Measurements from ENCODE around the gene NRAP.
"Not testable (repeated sequence)": the region's sequence is repeated elsewhere in the genome, so short reads cannot be mapped to it uniquely, and the experiment has no call there.

NRAP gene

GRCh38 chr10:113681533-113682470, 18.0 kb upstream of the NRAP start:
- DNase-seq, result no peak

DNA sequence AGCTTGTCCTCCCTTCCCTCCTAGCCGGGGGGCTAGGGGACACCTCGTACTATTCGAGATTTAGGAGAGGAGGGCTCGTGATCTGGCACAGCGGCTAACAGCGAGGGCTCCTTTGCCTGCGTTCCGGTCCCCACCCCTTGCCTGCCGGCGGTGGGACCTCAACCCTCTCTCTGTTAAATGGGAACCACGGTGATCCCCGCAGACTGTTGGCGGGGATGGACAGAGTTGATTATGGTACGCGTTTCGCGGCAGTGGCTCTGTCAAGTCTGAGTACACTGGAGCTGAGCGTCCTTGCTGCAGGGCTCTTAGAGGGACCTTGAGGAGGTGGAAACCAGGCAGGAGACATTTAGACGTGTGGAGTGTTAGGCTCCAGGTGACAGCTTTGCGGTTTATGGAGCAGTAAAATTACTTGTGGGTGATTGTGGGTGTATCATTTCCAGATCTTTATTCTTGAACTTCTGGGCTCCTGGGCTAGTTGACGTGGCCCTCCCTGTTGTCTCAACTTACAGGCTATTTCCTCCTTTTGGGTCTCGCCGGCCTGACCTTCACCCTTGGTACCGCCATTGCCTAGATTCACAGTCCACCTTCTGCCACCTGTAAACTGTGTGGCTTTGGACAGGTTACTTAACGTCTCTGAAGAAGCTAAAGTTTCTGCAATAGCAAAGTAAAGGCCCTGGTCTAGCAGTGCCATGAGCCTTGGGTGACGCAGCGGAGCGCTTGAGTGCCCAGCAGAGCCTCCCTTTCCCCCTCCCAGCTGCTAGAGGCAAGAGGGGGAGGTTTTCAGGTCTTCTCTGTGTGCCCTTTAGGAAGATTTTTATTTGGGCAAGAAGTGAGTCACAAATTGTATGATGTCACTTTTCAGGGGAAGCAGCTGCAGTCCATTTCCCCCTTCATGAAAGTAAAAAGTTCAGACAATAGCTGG, 16.6 kb upstream of the NRAP start:
- no peak for DNase-seq

- no peak for DNase-seq
Observed at GRCh38 chr10:113679463-113680189, 15.8 kb upstream of the NRAP start, which contains the start of gene CASP7. Gene CASP7 (plus strand): TSS chr10:113679912. CDS start chr10:113697494, 17,582 bp downstream.

DNA sequence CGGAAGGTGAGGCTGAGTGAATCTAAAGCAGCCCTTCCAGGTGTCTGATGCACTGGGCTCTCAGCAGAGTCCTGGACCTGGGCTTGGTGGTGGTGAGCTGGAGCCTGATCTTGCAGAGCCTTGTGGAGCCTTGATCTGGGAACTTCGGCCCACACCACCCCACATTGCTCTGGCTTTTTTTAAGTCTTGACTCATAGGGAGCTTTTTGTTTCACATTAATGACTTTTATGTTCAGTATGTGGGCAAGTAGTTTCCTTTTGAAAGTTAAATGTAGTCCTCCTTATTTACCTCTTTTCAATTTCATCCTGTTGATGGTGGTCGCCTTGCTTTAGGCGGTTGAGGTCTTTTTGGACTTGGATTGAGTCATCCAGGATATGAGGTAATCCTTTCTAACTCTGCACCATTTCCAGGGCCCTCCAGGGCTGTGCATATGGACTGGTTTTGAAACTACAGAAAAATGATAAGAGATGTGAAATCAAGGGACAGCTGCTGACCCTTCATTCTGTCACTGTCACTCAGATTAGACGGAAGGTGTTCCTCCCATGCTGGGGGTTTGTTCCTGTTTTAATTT, 2.9 kb upstream of the NRAP start:
- DNase-seq, result no peak

DNA sequence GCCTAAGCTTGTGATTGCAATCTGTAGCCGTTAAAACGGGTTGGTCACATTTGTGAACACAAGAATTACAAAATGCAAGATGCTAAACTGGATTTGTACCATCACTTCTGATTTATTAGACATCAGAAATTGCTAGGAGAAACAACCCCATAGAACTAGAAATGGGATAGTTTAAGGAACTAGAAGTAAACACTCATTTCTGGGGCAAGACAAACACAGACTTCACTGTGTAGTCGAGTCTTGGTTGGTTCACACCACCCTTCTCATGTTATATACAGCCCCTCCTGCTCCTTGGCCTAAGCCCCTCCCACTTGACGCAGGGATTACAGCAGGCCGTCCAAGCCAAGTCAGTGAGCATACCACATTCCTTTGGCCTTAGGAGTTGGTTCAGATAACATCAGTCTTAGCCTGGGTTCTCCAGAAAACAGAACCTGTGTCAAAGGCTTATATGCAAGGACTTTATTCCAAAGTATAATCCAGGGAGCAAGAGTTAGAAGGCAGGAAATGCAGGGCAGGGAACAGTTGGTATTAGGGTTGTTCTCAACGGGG, 2.0 kb upstream of the NRAP start:
- DNase-seq, result no peak

GRCh38 chr10:113665352-113665751, 1.5 kb upstream of the NRAP start:
- no peak for DNase-seq

DNA sequence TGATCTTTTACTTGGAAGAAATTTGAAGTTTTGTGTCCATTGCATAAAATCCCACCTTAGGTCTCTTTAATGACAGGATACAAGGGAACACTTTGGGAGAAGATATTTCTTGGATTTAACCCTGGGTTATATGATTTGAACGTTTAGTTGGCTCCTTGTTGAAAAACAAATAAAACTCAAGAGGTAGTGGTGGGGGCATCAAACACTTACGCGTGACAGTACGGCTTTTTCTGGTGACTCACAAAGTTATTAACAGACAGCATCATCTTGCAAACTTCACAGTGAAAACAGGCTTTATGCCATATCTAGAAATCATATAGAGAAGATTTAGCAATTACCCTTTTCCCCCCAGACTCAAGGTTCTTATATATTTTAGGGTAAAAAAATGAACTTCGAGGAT, 699 bp downstream of the NRAP start:
- DNase-seq, result no peak

DNA sequence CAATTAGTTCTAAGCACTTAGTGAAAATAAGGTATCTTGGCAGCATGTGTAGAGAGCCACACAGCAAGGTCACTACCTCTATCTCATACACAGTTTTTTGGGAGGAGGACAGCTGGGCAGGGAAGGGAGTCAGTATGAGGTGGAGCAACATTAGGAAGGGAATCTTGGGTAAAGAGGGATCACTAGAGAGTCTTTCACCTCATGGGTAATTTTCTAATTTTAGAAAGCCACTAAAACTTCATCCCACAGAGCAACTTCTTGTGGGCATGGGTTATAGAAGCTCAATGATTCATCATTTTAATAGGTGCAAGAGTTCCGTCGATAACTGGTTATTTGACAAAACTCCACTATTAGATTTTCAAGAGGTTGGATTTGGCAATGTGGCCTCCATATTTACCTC, 2.5 kb downstream of the NRAP start:
- no peak for DNase-seq

DNA sequence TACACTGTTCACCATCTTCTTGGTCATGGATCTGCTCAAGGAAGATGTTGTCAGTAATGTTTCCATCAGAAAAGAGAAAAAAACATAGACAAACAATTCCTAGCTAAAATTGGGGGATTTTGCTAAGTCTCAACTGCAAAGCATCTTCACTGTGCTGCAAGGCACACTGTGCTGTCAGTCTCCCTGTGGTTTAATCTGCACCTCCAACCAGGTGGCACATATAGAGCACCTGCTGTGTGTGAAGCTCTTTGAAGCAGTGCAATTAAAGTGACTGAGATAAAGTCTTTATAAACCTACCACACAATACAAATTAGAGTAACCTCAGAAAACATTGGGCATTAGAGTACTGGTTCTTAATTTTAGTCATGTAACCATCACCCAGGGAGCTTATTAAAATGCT, 6.3 kb downstream of the NRAP start:
- no peak for DNase-seq

DNA sequence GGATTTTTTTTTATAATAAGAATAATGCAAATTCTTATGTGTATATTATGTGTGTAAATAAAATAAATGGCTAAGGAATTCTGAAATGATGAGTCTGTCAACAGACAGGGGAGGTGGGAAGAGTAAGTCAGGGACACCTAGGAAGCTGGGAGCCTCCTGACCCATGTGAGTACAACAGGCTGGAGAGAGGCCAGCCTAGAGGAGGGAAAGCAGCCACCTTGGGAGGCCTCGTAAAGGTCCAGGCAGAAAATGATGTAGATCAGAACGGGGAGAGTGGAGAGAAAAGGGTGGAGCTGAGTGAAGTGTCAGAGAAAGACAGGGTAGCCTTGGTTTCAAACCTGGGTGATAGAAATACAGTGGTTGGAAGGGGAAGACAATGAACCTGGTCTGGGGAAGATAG, 6.9 kb downstream of the NRAP start:
- no peak for DNase-seq

- not testable (repeated sequence) for DNase-seq
Observed at GRCh38 chr10:113652456-113652855, 11.4 kb downstream of the NRAP start.

GRCh38 chr10:113651898-113652297, 11.9 kb downstream of the NRAP start:
- no peak for DNase-seq

GRCh38 chr10:113651021-113651420, 12.8 kb downstream of the NRAP start:
- no peak for DNase-seq

DNA sequence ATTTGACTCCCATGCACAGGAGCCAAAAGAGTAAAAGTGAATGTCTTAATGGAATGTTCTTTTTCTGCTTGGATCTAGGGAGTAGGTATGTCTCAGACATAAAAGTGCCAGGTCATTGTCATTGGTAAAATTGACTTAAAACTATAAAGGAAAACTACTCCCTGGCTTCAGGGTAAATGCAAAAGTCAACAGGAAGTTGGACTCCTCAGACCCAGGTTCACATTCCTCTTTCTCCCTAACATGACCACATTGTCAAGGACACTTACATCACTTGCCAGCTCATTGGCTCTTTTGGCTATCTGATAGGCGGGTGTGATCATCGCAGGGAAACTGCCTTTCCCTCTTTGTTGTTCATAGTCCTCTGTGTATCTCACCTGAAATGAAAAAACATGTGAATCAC, 13.7 kb downstream of the NRAP start:
- DNase-seq, result no peak

DNA sequence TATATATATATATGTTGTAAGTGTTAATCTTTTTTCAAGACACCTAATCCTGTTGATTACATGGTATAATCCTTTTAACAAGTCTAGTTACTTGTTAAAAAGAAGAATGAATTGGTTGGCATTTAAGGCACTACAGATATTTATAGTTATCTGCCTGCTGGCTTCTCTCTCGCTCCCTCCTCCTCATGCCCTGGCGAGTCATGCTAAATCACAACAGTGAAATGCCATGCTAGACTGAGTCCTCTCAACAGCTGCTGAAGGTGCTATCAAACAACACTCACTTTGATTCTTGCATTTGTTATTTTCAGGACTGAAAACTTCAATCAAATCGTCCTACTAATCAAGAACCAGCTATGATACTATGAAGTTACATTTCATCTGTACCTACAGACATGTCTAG, 15.4 kb downstream of the NRAP start:
- DNase-seq, result no peak

DNA sequence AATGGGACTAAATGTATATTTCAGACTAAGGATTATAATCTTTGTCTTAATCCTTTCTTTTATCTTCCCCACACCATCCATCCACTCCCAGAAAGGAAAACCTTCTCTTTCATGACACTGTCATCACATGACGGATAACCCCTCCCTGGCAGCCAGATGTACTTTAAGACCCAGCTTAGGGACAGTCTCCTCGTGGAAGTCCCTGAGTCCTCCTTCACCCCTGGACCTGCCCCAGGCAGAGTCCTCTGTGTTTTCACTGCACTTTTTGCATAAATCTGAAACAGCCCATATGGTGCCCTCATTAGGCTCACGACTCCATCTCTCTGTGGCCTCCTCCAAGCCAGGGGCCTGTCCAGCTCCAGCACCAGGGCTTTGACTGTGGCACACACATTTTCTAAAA, 16.0 kb downstream of the NRAP start:
- DNase-seq, result no peak

DNA sequence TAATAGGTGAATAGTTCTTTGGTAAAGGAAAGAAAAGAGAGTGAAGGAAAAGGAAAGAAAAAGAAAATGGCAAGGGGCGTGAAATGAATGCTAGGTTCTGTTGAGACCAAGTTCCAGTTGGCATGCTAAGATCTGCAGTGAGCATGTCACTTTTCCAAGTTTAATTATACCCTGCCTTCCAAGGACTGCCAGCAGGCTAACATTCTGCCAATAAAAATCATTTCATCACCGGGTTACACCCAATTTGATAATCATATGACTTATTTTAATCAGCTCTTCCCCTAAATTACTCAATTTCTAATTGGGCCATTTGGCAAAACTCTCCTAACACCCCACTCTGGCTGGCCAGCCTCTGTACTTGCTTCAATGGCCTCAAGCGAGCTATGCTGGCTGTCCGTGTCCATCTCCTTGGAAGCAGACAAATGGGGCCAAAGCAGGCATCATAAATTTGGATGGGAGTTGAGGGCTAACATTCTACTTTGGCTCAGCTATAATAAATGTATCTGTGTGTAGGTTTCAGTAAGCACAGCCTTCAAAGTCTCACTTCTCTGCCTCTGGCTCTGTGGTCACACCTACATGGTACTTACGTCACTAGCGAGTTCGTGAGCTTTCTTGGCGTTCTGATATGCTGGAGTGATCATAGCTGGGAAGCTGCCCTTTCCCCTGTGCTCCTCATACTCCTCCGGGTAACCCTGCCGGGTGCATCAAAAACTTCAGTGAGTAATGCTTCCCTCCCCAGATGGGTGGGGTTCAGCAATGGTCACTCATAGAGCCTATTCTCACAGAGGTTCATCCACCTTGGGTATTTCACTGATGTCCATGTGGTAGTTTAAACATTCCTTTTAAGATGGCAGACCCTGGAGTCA, 17.3 kb downstream of the NRAP start:
- DNase-seq, result no peak

DNA sequence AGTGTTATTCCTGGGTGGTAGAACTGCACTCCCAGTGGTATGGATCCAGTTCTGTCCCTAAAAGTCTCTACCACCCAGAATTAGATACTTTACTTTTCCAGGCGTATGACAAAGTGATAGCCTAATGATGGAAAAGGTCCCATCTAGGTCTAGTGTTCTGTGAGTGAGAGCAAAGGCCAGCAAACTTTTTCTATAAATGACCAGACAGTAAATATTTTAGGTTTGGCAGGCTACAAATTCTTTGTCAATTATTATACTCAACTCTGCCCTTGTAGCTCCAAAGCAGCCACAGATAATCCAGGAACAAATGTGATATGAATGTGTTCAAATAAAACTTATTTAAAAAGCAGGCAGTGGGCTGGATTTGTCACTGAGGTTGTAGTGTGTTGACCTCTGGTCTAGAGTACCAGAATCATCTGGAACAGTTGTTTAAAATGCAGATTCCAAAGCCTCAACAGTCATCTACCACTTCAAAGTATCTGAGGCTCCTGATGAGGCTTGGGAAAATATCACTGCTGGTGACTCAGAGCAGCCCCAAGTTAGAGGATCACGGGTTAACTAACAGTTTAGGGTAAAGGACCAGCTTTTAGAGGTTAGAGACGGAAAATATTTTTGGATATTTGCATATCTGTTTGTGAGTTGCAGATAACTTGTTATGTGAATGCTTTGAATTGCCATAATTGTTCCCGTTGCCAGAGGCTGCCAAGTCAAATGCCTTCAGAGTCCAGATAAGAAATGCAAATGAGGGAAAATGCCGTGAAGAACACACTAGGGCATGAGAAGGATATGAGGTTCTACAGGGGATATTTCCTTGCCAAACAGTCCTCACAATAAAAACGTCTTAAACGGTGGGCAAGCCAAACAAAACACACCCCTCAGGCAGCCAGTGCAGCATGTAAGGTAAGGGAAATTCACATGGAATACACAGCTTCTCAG, 19.4 kb downstream of the NRAP start:
- no peak for DNase-seq

GRCh38 chr10:113643183-113643582, 20.7 kb downstream of the NRAP start:
- no peak for DNase-seq

DNA sequence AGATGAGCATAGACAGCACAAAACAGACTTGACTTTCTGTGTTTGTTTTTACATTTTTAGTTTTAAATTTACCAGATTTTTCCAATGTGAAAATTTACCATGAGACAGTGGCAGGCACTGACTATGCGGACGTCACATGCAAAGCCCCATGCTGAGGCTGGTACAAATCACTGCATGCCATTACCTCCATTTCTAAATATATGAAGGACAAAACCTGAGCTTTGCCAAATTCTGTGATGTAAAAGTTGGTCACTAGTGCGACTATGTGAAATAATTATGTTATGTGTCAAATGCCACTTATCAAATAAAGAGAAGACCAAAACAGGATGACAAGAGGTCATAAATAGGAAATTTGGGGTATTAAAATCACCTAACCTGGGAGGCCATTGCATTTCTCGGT, 22.1 kb downstream of the NRAP start:
- DNase-seq, result no peak
